ENCODE measurements around the gene SKA2. TPM values are rescaled to one million over a fixed set of nuclear protein-coding genes. Genes with fewer than 3 reads are reported as not detected.

Gene SKA2
- total and polyA plus RNA-seq, 2 donors (not counting 3 experiments of a cell fraction or from before 2014, with no cell fraction given) = 12.9 to 79.6 TPM

DNA sequence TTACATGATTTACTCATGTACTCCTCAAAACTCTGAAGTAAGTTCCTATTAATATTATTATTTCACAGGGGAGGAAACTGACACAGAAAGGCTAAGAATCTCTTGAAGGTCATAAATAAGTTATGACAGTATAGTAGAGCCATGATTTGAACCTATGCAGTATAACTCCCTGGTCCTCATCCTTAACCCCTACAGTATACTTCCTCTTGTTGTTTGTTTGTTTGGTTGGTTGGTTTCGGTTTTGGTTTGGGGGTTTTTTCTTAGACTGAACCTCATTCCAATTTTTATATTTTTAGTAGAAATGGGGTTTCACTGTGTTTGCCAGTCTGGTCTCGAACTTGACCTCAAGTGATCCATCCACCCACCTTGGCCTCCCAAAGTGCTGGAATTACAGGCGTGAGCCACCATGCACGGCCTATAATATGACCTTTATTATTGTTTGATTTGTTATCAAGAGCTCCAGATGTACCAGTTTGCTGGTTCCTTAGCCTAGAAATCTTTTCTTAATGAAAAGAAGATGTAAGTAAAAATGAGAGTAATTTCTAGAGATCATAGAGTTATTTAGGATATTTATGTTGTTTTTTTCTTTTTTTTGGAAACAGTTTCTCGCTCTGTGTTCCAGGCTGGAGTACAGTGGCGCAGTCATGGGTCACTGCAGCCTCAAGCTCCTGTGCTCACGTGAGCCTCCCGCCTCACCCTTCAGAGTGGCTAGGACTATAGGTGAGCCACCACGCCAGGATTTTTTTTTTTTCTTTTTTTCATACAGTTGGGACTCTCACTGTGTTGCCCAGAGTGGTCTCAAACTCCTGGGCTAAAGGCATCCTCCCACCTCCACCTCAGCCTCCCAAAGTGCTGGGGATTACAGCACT, 5.4 kb upstream of the SKA2 start:
- Histone ChIP-seq H3K79me2 (ENCODE audit: control insufficient read depth, insufficient read depth, low read length) (peaks cover 94% of the 10 kb centered on the region), H3K9ac (replicated peaks; ENCODE audit: extremely low read depth, insufficient read depth, low read length) (peak overlapping the region; percentile 10), H3K27ac (ENCODE audit: insufficient read depth, low read depth, low read length) (peak overlapping the region; percentile 20), H2AFZ (ENCODE audit: low read depth, low read length) (no peak overlapping the region), H3K4me3 (replicated peaks in 1 of 3; ENCODE audit: insufficient read depth in 1 of 3, low read depth in 1 of 3, low read length in 3 of 3) (no peak overlapping the region), H3K27me3 (ENCODE audit: control insufficient read depth in 2 of 2, insufficient read depth in 2 of 2, low read length in 2 of 2) (no peaks in the 10 kb centered on the region), H4K20me1 (replicated peaks; ENCODE audit: control insufficient read depth, extremely low read depth, insufficient read depth, low read length) (no peaks in the 10 kb centered on the region), H3K9me3 (replicated peaks; ENCODE audit: control insufficient read depth, insufficient read depth, low read length) (no peaks in the 10 kb centered on the region), H3K9me1 (replicated peaks; ENCODE audit: control insufficient read depth, extremely low read depth, insufficient read depth, low read length) (no peaks in the 10 kb centered on the region), H3K4me2 (ENCODE audit: insufficient read depth, low read length) (peak overlapping the region; percentile 60), H3K36me3 (ENCODE audit: control insufficient read depth in 2 of 2, extremely low read depth in 1 of 2, insufficient read depth in 2 of 2, low read length in 2 of 2) (no peaks in the 10 kb centered on the region), H3K4me1 (ENCODE audit: control insufficient read depth, extremely low read depth, insufficient read depth, low read length) (peaks cover 34% of the 10 kb centered on the region)
- dilution Hi-C loops (cut with MboI; ENCODE audit: extremely low pct_ligation_motif_present, low sequenced_read_pairs) (no loop called here), intact Hi-C loops (cut with micrococcal nuclease) (no loop called here)
- no peak for FAIRE-seq
- no TSS peak for BruUV-seq (replicated peaks)
- POLR2A ChIA-PET = no interaction called here
- TF ChIP-seq MAX (IDR thresholded peaks at IDR 0.05; ENCODE audit: insufficient read depth, insufficient read length) (no peak), GATA2 (IDR thresholded peaks at IDR 0.05; ENCODE audit: insufficient read depth, insufficient read length, low read depth, low read length) (no peak), POLR2A (IDR thresholded peaks at IDR 0.05; ENCODE audit: low read depth, low read length) (no peak), EZH2 (IDR thresholded peaks at IDR 0.05; ENCODE audit: borderline replicate concordance, low read depth, low read length, severe bottlenecking) (no peak), JUN (IDR thresholded peaks at IDR 0.05; ENCODE audit: borderline replicate concordance, insufficient read depth, insufficient read length, low read depth) (no peak), MYC (IDR thresholded peaks at IDR 0.05; ENCODE audit: low read depth, low read length) (no peak), FOS (IDR thresholded peaks at IDR 0.05; ENCODE audit: borderline replicate concordance, insufficient read depth, low read length) (no peak), POLR2AphosphoS5 (IDR thresholded peaks at IDR 0.05; ENCODE audit: insufficient read depth, low read depth, low read length) (no peak)
- TF ChIP-seq, protein P1, sequence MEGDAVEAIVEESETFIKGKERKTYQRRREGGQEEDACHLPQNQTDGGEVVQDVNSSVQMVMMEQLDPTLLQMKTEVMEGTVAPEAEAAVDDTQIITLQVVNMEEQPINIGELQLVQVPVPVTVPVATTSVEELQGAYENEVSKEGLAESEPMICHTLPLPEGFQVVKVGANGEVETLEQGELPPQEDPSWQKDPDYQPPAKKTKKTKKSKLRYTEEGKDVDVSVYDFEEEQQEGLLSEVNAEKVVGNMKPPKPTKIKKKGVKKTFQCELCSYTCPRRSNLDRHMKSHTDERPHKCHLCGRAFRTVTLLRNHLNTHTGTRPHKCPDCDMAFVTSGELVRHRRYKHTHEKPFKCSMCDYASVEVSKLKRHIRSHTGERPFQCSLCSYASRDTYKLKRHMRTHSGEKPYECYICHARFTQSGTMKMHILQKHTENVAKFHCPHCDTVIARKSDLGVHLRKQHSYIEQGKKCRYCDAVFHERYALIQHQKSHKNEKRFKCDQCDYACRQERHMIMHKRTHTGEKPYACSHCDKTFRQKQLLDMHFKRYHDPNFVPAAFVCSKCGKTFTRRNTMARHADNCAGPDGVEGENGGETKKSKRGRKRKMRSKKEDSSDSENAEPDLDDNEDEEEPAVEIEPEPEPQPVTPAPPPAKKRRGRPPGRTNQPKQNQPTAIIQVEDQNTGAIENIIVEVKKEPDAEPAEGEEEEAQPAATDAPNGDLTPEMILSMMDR (IDR thresholded peaks at IDR 0.05; ENCODE audit: extremely low read depth in 1 of 2, insufficient read depth in 1 of 2, low read depth in 1 of 2, low read length in 2 of 2) = no peak
- CTCF ChIA-PET = no interaction called here
- peak; percentile 16 for DNase-seq (ENCODE audit: low read depth, low spot score)
